NCI-H226 (cell line): Measurements from ENCODE around the gene CHADL.
A peak's percentile ranks its signal among the peaks of the same experiment; 100 is the strongest.
"Not testable (repeated sequence)": the region's sequence is repeated elsewhere in the genome, so short reads cannot be mapped to it uniquely, and the experiment has no call there.

Experiments
- DNase-seq: peaks from one replicate; pipeline ENCODE4 v3.0.0-alpha.2; 2015

CHADL gene

GRCh38 chr22:41240377-41241132 is at the start of gene CHADL:
TSS of gene CHADL (minus strand) at chr22:41240931. CDS start at chr22:41240881, 50 bp downstream.
- DNase-seq: no peak

GRCh38 chr22:41289671-41290070 is 48.9 kb upstream of the CHADL start:
- no peak for DNase-seq

DNA sequence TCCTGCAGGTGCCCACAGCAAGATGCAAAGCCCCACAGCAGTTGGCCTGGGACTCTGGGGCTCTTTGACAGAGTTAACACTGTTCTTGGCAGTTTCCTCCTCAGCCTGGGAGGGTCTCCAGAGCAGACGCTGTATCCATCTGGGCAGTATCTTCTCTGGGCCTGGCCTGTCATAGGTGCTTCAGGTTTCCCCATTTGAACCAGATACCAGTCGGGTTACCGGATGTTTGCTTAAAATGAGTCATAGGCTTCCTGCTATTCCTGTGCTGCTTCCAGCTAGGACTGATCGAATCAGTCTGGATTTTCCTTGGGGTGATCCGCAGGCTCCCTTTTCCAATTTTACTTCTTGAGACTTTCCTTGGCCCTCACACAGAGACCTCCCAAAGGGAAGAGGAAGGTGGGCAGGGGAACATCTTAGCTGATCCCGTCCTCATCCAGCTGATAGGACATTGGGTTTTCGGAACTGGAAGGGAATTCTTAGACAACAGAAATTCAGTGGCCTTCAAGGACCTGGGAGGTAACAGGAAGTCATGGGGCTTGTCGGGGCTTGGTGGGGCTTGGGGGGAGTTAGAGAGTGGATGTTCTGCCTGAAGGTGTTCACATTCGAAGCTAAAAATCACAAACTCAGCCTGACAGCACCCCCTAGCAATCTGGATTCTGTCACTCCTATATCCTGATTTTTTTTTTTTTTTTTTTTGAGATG is 47.7 kb upstream of the CHADL start:
- peak; percentile 65 for DNase-seq

- no peak for DNase-seq
Observed at GRCh38 chr22:41286639-41287091, 45.9 kb upstream of the CHADL start.

- peak; percentile 93 for DNase-seq
Observed at GRCh38 chr22:41285820-41286638, 45.3 kb upstream of the CHADL start, which contains the start of gene RANGAP1. TSS of gene RANGAP1 (minus strand) at chr22:41286187. CDS start at chr22:41281044, 5,143 bp downstream.

DNA sequence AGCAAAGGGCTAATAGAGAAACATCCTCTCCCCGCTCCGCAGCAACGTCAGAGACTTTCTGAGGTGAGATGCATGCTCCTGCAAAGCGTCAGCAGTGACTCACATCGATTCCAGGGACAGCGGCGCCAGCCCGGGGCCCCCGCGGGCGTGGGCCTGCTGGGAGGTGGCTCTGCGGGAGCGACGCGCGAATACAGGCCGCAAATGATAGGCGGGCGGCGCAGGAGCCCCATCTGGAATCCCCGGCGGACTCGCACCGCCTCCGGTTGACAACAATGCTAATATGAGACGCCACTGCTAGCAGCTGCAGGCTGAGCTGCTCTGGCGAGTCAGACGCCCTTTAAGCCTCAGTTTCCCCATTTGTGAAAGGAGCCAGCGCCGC is 44.7 kb upstream of the CHADL start:
- DNase-seq: peak; percentile 81

GRCh38 chr22:41284465-41284864 is 43.7 kb upstream of the CHADL start:
- no peak for DNase-seq

DNA sequence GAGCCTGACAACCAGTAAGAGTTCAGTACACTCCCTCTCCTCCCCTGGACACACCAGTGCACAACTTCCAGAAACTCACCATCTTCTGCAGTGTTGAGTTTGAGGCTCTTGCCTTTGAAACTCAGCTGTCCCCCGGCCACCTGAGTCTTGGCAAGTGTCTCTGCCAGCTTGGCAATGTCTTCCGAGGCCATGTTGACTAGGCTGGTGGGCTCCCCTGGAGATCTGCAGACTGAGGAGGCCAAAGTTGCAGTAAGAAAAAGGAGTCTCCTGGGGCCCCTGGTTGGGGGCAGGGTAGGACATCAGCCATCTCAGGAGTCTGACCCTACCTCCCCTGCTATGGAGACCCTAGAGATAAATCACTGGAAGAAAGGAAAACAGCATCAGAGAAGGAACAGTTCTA is 40.1 kb upstream of the CHADL start:
- DNase-seq: no peak

DNA sequence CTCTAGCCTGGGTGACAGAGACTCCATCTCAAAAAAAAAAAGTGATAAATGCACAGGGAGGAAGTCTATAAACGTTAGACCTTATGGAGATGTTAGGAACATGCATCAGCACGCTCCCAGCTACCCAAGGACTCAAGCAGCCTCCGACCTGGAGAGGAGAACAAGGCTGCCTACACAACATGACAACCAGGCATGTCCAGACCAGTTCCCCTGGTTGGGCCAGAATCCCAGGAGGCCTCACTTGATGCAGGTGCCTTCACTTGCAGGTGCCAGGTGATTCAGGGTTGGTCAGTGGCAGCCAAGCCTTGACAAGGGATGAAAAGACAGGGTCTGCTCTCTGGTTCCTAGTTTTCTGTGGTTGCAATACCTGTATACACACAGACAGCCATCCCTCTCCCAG is 39.3 kb upstream of the CHADL start:
- no peak for DNase-seq

DNA sequence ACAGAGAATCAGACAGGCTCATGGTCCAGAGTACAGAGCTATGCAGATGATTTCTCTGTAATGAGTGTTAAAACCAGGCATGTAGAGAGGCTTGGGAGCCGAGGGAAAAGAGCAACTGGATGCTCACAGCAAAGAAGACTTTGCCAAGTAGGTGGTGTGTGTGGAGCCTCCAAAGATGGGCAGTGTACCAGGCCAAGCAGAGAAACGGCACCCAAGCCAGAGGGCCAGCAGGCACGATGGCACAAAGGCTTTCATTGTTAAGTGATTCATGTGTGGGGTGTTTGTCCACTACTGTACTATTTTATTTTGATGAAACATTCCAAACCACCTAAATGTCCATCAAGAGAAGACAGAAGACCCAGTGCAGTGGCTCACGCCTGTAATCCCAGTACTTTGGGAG is 34.1 kb upstream of the CHADL start:
- DNase-seq: no peak

DNA sequence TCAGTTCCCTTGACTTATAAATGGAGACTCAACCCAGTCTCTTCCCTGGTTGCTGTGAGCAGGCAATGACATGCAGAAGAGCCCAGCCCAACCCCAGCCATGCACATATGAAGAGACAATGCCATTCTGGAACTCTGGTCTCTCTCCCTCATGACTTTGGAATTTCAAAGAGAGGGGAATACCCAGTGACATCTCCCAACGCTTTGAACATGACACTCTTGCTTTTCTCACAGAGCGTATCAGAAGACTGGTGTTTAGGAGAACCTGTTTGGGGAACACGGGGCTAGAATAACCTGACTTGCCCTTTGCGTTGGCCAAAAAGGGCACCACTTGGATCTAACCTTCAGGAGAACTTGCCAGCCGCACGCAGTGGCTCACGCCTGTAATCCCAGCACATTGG is 32.4 kb upstream of the CHADL start:
- DNase-seq: no peak

DNA sequence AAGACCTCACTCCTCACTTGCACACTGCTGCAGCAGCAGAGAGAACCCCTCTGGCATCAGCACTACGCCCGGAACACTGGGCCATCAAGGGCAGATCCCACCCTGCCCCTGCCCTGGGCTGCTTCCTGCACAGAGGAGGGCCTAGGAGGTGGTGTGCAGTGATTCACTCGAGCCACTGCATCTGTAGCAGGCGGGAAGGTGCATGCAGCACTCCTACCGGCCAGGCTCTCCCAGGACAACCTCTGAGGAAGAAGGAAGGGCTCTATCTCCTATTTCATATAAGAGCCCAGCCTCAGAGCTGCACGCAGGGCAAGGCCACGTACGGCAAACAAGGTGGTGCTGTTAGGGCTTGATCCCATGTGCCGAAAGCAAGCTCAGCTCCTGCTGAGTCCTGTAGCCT is 31.1 kb upstream of the CHADL start:
- DNase-seq: no peak

DNA sequence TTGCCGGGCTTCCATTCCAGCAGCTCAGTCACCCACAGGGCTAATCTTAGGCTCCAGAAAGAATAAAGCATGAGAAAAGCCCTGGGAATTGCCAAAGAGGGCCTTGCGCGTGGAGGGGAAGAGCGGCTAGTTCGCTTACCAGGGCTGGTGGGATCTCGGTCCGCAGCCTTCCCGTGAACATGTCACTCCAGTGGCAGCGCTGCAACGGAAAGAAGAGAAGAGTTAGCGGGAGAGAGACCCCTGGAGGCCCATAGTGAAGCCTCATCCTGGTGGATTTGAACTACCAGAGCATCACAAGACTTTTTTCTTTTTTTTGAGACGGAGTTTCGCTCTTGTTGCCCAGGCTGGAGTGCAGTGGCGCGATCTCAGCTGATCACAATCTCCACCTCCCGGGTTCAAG is 27.2 kb upstream of the CHADL start:
- no peak for DNase-seq

- no peak for DNase-seq
Observed at GRCh38 chr22:41264408-41264941, 23.7 kb upstream of the CHADL start.

DNA sequence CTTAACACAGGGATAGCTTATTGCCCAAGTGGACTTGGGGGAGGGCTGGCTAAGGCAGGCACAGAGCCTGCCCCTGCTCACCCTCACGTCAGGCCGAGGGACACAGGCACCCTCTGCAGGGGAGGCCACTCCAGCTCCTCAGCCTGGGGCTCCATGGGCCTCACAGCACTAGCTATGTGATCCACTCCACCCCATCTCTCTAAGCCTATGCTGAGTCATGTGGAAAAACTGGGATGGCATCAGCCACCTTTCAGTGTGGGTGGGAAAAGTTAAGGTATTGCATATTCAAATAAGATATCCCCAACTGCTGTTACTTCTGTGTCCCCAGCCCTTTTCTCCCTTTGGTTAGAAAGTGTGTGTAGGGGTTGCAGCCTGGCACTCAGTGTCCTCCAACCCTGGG is 23.0 kb upstream of the CHADL start:
- no peak for DNase-seq

GRCh38 chr22:41262250-41262765 is 21.6 kb upstream of the CHADL start:
- DNase-seq: no peak

GRCh38 chr22:41261541-41262249 is 21.0 kb upstream of the CHADL start:
- DNase-seq: no peak

GRCh38 chr22:41260871-41261270 is 20.1 kb upstream of the CHADL start:
- no peak for DNase-seq

DNA sequence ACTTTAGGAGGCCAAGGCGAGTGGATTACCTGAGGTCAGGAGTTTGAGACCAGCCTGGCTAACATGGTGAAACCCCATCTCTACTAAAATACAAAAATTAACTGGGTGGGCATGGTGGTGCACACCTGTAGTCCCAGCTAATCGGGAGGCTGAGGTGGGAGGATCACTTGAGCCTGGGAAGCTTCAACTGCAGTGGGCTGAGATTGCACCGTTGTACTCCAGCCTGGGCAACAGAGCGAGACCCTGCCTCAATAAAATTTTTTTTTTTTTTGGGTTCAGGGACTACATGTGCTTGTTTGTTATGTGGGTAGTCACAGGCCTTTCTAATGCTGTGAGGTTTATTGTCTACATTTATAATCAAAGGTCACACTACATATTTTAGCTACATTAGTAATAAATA is 19.0 kb upstream of the CHADL start:
- DNase-seq: not testable (repeated sequence)

DNA sequence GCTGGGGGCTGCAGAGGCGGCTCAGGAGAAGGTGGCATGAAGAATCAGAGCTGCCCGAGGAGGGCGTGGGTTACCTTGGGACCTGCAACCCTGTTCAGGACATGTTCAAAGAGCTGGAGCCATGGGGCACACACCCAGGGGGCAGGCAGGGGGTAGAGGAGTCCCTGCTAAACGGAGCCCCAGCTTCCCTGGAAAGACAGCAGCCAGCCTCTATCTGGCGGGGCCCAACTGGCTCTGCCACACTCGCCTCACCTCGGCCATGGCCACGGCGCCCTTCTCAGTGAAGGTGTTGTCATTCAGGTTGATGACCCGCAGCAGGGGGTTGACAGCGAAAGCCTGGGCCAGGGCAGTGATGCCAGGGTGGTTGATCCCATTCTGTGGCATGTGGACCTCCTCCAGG is 17.0 kb upstream of the CHADL start:
- no peak for DNase-seq

DNA sequence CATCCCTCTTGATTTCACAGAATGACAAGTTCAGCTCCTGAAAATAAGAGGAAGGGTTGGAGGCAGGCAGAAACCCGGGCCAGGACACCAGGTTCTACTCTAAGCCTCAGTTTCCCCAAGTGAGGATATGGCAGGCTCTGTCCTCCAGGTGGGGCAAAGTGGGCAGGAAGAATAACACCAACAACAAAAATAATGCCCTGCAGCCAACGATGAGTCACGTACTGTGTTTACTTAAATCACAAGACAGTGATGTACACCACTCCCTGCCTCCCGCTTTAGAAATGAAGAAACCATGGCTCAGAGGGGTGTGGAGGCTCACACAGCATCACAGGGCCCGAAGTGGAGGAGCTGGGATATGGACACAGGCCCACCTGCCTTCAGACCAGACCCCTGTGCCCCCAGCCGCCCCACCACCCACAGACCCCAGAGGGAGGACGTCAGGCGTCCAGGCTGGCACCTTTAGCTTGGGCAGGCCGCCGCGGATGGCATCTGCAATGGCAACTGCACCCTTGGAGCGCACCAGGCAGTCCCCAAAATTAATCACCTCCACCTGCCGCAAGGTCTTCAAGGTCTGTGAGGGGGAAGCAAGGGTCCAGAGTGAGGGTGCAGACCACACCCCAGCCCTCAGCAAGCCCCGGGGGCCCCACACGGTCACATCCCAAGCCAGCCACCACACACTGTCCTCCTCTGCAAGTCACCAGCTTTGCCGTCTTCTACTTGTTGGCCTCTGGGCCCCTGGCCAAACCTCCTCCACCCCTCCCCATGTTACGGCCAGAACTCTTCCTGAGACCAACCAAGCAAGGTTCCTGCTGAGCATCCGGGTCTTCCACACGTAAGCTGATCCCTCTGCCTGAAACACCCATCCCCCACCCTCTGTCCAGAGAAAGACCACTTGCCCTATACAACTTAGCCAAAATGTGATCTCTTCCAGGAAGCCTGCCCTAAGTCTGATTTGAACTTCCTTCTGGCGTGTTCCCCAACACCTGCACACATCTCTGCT is 15.8 kb upstream of the CHADL start:
- DNase-seq: peak; percentile 26
